Endothelial cell of umbilical vein (primary cell): Measurements from ENCODE around the gene TTLL11. TPM values are rescaled to one million over a fixed set of nuclear protein-coding genes. Genes with fewer than 3 reads are reported as not detected.

Experiments
- BruUV-seq: library from RNA; stranded (reverse); fragments of 400-500 nt; replicated peaks from 2 replicates; lab custom pipeline; 2021; lab: Mats Ljungman, UMichigan
- CTCF ChIA-PET: fragments of 300-600, 350-600 bp; sonication (Branson Sonifier 250); formaldehyde crosslinking; loops from one replicate; lab custom pipeline; 2021; ENCODE audit warnings: antibody characterized with exemption, inconsistent platforms; lab: Charles Lee
- POLR2A ChIA-PET: fragments of 300-600, 350-600 bp; sonication (Branson Sonifier 250); formaldehyde crosslinking; loops from one replicate; lab custom pipeline; 2021; ENCODE audit warnings: antibody characterized with exemption, inconsistent platforms; lab: Charles Lee
- DNase-seq: peaks from one replicate; pipeline ENCODE4 v3.0.0-alpha.2; 2011; ENCODE audit warnings: low read depth, low spot score
- FAIRE-seq: peaks from 2 replicates; lab custom pipeline; 2011; peaks lifted over from hg19 to GRCh38; lab: Jason Lieb, UNC
- H2AFZ ChIP-seq: 2 replicates; pipeline ENCODE4 v1.6.0; 2012; ENCODE audit warnings: low read depth, low read length, control low read depth, inconsistent platforms
- H3K27ac ChIP-seq: 2 replicates; pipeline ENCODE4 v1.5.1; 2011; ENCODE audit warnings: low read depth, mild to moderate bottlenecking, control low read depth, low read length, moderate library complexity; ENCODE audit not compliant: insufficient read depth
- H3K27me3 ChIP-seq, 2 experiments: 2 replicates each; pipeline versions ENCODE4 v1.6.0 to v1.6.1; 2011; ENCODE audit warnings: low read length in 2 of 2, mixed read lengths in 1 of 2; ENCODE audit not compliant: control insufficient read depth in 2 of 2, insufficient read depth in 2 of 2
- H3K36me3 ChIP-seq, 2 experiments: 2 replicates in 1 of 2; 3 replicates in 1 of 2; pipeline ENCODE4 v1.5.1; 2011; ENCODE audit warnings: low read length in 2 of 2, mild to moderate bottlenecking in 1 of 2, moderate library complexity in 1 of 2; ENCODE audit not compliant: control insufficient read depth in 2 of 2, insufficient read depth in 2 of 2; ENCODE audit errors: extremely low read depth in 1 of 2
- H3K4me1 ChIP-seq: 3 replicates; pipeline ENCODE4 v1.5.1; 2011; ENCODE audit warnings: mild to moderate bottlenecking, low read length; ENCODE audit not compliant: control insufficient read depth, insufficient read depth; ENCODE audit errors: extremely low read depth
- H3K4me2 ChIP-seq: 2 replicates; pipeline ENCODE4 v1.6.1; 2011; ENCODE audit warnings: low read length, control low read depth, mixed read lengths; ENCODE audit not compliant: insufficient read depth
- H3K4me3 ChIP-seq, 3 experiments: fragments of 200-600 bp in 1 of 3; sonication (generic), shearing (Covaris generic) in 1 of 3; replicated peaks in 1 of 3; 2 replicates each; pipeline ENCODE4 v1.5.1; 2011 to 2016; ENCODE audit warnings: control low read depth in 3 of 3, low read length in 3 of 3, mild to moderate bottlenecking in 2 of 3, inconsistent platforms in 1 of 3, low read depth in 1 of 3, moderate library complexity in 1 of 3; ENCODE audit not compliant: insufficient read depth in 1 of 3
- H3K79me2 ChIP-seq: 2 replicates; pipeline ENCODE4 v1.6.0; 2012; ENCODE audit warnings: low read length, inconsistent platforms; ENCODE audit not compliant: control insufficient read depth, insufficient read depth
- H3K9ac ChIP-seq: replicated peaks from 2 replicates; pipeline ENCODE3; 2011; ENCODE audit warnings: low read length, control low read depth; ENCODE audit not compliant: insufficient read depth; ENCODE audit errors: extremely low read depth
- H3K9me1 ChIP-seq: replicated peaks from 3 replicates; pipeline ENCODE4 v1.6.0; 2011; ENCODE audit warnings: mild to moderate bottlenecking, low read length; ENCODE audit not compliant: control insufficient read depth, insufficient read depth; ENCODE audit errors: extremely low read depth
- H3K9me3 ChIP-seq: replicated peaks from 2 replicates; pipeline ENCODE4 v1.5.1; 2012; ENCODE audit warnings: low read length, inconsistent platforms; ENCODE audit not compliant: control insufficient read depth, insufficient read depth
- H4K20me1 ChIP-seq: replicated peaks from 2 replicates; pipeline ENCODE3; 2011; ENCODE audit warnings: mild to moderate bottlenecking, low read length; ENCODE audit not compliant: control insufficient read depth, insufficient read depth; ENCODE audit errors: extremely low read depth
- CTCF ChIP-seq, 2 donors: IDR thresholded peaks; 1 replicate in 1 of 2; 2 replicates in 1 of 2; pipeline ENCODE4 v1.5.1; 2011; ENCODE audit warnings: low read length in 2 of 2, mild to moderate bottlenecking in 2 of 2, moderate library complexity in 2 of 2, control low read depth in 1 of 2, inconsistent platforms in 1 of 2, low read depth in 1 of 2; ENCODE audit not compliant: insufficient read depth in 1 of 2; ENCODE audit errors: extremely low read depth in 1 of 2
- EZH2 ChIP-seq: IDR thresholded peaks from 2 replicates; pipeline ENCODE4 v1.6.1; 2012; ENCODE audit warnings: borderline replicate concordance, low read depth, mild to moderate bottlenecking, moderate library complexity, low read length, inconsistent platforms; ENCODE audit not compliant: severe bottlenecking
- FOS ChIP-seq: IDR thresholded peaks from 2 replicates; pipeline ENCODE4 v1.6.1; 2011; ENCODE audit warnings: mild to moderate bottlenecking, low read length, moderate library complexity, borderline replicate concordance; ENCODE audit not compliant: insufficient read depth
- GATA2 ChIP-seq: IDR thresholded peaks from 2 replicates; pipeline ENCODE4 v1.7.0; 2011; ENCODE audit warnings: low read depth, mild to moderate bottlenecking, moderate library complexity, mixed read lengths, low read length; ENCODE audit not compliant: insufficient read length, insufficient read depth
- JUN ChIP-seq: IDR thresholded peaks from 2 replicates; pipeline ENCODE4 v1.6.1; 2011; ENCODE audit warnings: borderline replicate concordance, low read depth; ENCODE audit not compliant: insufficient read length, insufficient read depth
- MAX ChIP-seq: IDR thresholded peaks from 2 replicates; pipeline ENCODE4 v1.6.1; 2011; ENCODE audit not compliant: insufficient read depth, insufficient read length
- MYC ChIP-seq: IDR thresholded peaks from one replicate; pipeline ENCODE4 v1.6.1; 2011; ENCODE audit warnings: mild to moderate bottlenecking, low read depth, low read length
- POLR2A ChIP-seq: IDR thresholded peaks from 2 replicates; pipeline ENCODE4 v1.6.1; 2012; ENCODE audit warnings: low read depth, mild to moderate bottlenecking, control low read depth, low read length
- POLR2AphosphoS5 ChIP-seq: IDR thresholded peaks from 2 replicates; pipeline ENCODE4 v1.6.1; 2012; ENCODE audit warnings: low read depth, mild to moderate bottlenecking, control low read depth, low read length, moderate library complexity; ENCODE audit not compliant: insufficient read depth
- dilution Hi-C: fragments of 300-500 bp; cut with MboI; formaldehyde crosslinking; loops from one replicate; pipeline ENCODE4 v1.15.0; 2019; ENCODE audit warnings: low sequenced_read_pairs; ENCODE audit not compliant: extremely low pct_ligation_motif_present
- intact Hi-C: fragments of 100-400 bp; cut with micrococcal nuclease; formaldehyde crosslinking; loops from one replicate; pipeline ENCODE4 v1.10.0; 2022
- polyA plus RNA-seq, 4 experiments: library from polyadenylated mRNA; depleted of rRNA in 3 of 4; stranded (reverse) in 3 of 4; unstranded in 1 of 4; fragments of >200 nt; gene quantifications; 2 replicates each; pipeline versions ENCODE4 v1.2.1 to v1.2.3, GENCODE V29; 2011 to 2012; ENCODE audit warnings: missing spikeins in 1 of 4
- total RNA-seq: library from RNA; stranded (reverse); gene quantifications from 2 replicates; pipeline ENCODE4 v1.2.3, GENCODE V29; 2021

The TTLL11 gene
- total and polyA plus RNA-seq, 2 donors (not counting 3 experiments of a cell fraction or from before 2014, with no cell fraction given) = 4.9 to 5.1 TPM

- no peaks in the 10 kb centered on the region for H3K79me2 ChIP-seq
- dilution Hi-C loops (loop anchor here (25.0 kb wide), 1 partner anchor 243 kb away; the partner anchor contains the start of gene PTGS1), intact Hi-C loops (no loop called here)
- ChIA-PET CTCF (interaction anchor here (9.4 to 14.3 kb wide), 2 partner anchors 22 to 230 kb away, joined by 331 to 576 read pairs; no protein-coding TSS in a partner anchor), POLR2A (no interaction called here)
- no peaks in the 10 kb centered on the region for H3K9me1 ChIP-seq
- no peak overlapping the region for H2AFZ ChIP-seq
- no peaks in the 10 kb centered on the region for H3K36me3 ChIP-seq
- TF ChIP-seq POLR2A = no peak
- no peak for TF ChIP-seq POLR2AphosphoS5
- TF ChIP-seq GATA2 = no peak
- TF ChIP-seq MYC = no peak
- TF ChIP-seq JUN = no peak
- no peak for TF ChIP-seq FOS
- TF ChIP-seq MAX = no peak
- TF ChIP-seq EZH2 = no peak
- no peaks in the 10 kb centered on the region for H3K4me1 ChIP-seq
- no peak overlapping the region for H3K4me2 ChIP-seq
- BruUV-seq = no TSS peak
- H3K27ac ChIP-seq = no peak overlapping the region
- FAIRE-seq = no peak
- H3K9me3 ChIP-seq = no peaks in the 10 kb centered on the region
- H4K20me1 ChIP-seq = no peaks in the 10 kb centered on the region
- DNase-seq = no peak
- no peak overlapping the region for H3K4me3 ChIP-seq
- H3K9ac ChIP-seq = no peak overlapping the region
- peaks cover 0 to 5% of the 10 kb centered on the region in 2 experiments for H3K27me3 ChIP-seq
These were observed 26.6 kb upstream of the TTLL11 start for GRCh38 chr9:122119721-122120120.

GRCh38 chr9:122119166-122119521 is 26.0 kb upstream of the TTLL11 start:
- Histone ChIP-seq H3K4me1 (no peaks in the 10 kb centered on the region), H3K9me1 (no peaks in the 10 kb centered on the region), H3K9me3 (no peaks in the 10 kb centered on the region), H3K27ac (no peak overlapping the region), H4K20me1 (no peaks in the 10 kb centered on the region), H2AFZ (no peak overlapping the region), H3K27me3 (peaks cover 0 to 5% of the 10 kb centered on the region in 2 experiments), H3K9ac (no peak overlapping the region), H3K36me3 (no peaks in the 10 kb centered on the region), H3K4me2 (no peak overlapping the region), H3K79me2 (no peaks in the 10 kb centered on the region), H3K4me3 (no peak overlapping the region)
- DNase-seq (no peak), FAIRE-seq (no peak)
- intact Hi-C loops (no loop called here), dilution Hi-C loops (loop anchor here (25.0 kb wide), 1 partner anchor 243 kb away; the partner anchor contains the start of gene PTGS1)
- POLR2A ChIA-PET = interaction anchor here (0.6 kb wide), 1 partner anchor 135 kb away, joined by 3 read pairs; no protein-coding TSS in a partner anchor
- TF ChIP-seq POLR2AphosphoS5 (no peak), GATA2 (no peak), MAX (no peak), CTCF (IDR thresholded peaks at IDR 0.05; ENCODE audit: extremely low read depth in 1 of 2, insufficient read depth in 1 of 2, low read depth in 1 of 2, low read length in 2 of 2) (no peak), FOS (no peak), POLR2A (no peak), EZH2 (no peak), MYC (no peak)
- CTCF ChIA-PET = interaction anchor here (9.4 to 14.3 kb wide), 2 partner anchors 22 to 230 kb away, joined by 331 to 576 read pairs; no protein-coding TSS in a partner anchor
- BruUV-seq = no TSS peak
